Liver (tissue), 9 donors: ENCODE data around the gene STK36. TPM values are rescaled to one million over a fixed set of nuclear protein-coding genes. Genes with fewer than 3 reads are reported as not detected.

Experiments
- DNase-seq: peaks from one replicate; pipeline ENCODE4 v3.0.0-alpha.2; 2017; ENCODE audit warnings: low spot score
- H3K27ac ChIP-seq, 2 donors: one replicate each; pipeline ENCODE4 v1.7.0; 2013; ENCODE audit warnings: inconsistent platforms in 2 of 2, low read length in 2 of 2, control low read depth in 1 of 2, low read depth in 1 of 2, mild to moderate bottlenecking in 1 of 2
- H3K27me3 ChIP-seq, 4 donors: one replicate each; pipeline versions ENCODE4 v1.6.1 to v1.7.0; 2013; ENCODE audit warnings: low read length in 3 of 4, inconsistent platforms in 1 of 4, mild to moderate bottlenecking in 1 of 4, moderate library complexity in 1 of 4; ENCODE audit not compliant: control insufficient read depth in 4 of 4, insufficient read depth in 4 of 4
- H3K36me3 ChIP-seq, 4 donors: one replicate each; pipeline versions ENCODE4 v1.6.1 to v1.7.0; 2013; ENCODE audit warnings: low read length in 3 of 4, mild to moderate bottlenecking in 3 of 4, low read depth in 1 of 4, moderate library complexity in 1 of 4; ENCODE audit not compliant: control insufficient read depth in 4 of 4, insufficient read depth in 3 of 4
- H3K4me1 ChIP-seq, 4 donors: one replicate each; pipeline versions ENCODE4 v1.6.1 to v1.7.0; 2013; ENCODE audit warnings: low read length in 3 of 4, mild to moderate bottlenecking in 3 of 4, moderate library complexity in 1 of 4; ENCODE audit not compliant: control insufficient read depth in 4 of 4, insufficient read depth in 4 of 4
- H3K4me3 ChIP-seq, 3 donors: one replicate each; pipeline versions ENCODE4 v1.6.1 to v1.7.0; 2013; ENCODE audit warnings: low read length in 3 of 3, control low read depth in 1 of 3, low read depth in 1 of 3, mild to moderate bottlenecking in 1 of 3
- H3K9ac ChIP-seq, 2 donors: one replicate each; pipeline ENCODE4 v1.7.0; 2013; ENCODE audit warnings: low read length in 2 of 2, mild to moderate bottlenecking in 2 of 2, moderate library complexity in 2 of 2, control low read depth in 1 of 2, low read depth in 1 of 2
- H3K9me3 ChIP-seq, 4 donors: one replicate each; pipeline versions ENCODE4 v1.6.1 to v1.7.0; 2013; ENCODE audit warnings: low read length in 3 of 4; ENCODE audit not compliant: control insufficient read depth in 4 of 4
- CTCF ChIP-seq: fragments of 150-350 bp; IDR thresholded peaks from 2 replicates; pipeline ENCODE4 v1.5.1; 2017; ENCODE audit warnings: improper control_type of control experiment, low read depth, low read length; ENCODE audit not compliant: missing input control
- EGR1 ChIP-seq, 2 donors: IDR thresholded peaks; 2 replicates each; pipeline ENCODE4 v1.6.1; 2016 to 2018; ENCODE audit warnings: antibody characterized with exemption in 2 of 2, low read depth in 2 of 2
- FOXA1 ChIP-seq: IDR thresholded peaks from 2 replicates; pipeline ENCODE4 v1.6.1; 2016; ENCODE audit warnings: antibody characterized with exemption
- FOXA2 ChIP-seq: IDR thresholded peaks from 2 replicates; pipeline ENCODE4 v1.6.1; 2016; ENCODE audit warnings: antibody characterized with exemption
- GABPA ChIP-seq, 2 donors: IDR thresholded peaks in 1 of 2; conservative IDR thresholded peaks in 1 of 2; 2 replicates each; pipeline ENCODE4 v1.6.1; 2016; ENCODE audit warnings: antibody characterized with exemption in 2 of 2, mild to moderate bottlenecking in 1 of 2, moderate library complexity in 1 of 2
- HNF4A ChIP-seq, 2 donors: conservative IDR thresholded peaks; 2 replicates each; pipeline ENCODE4 v1.6.1; 2016; ENCODE audit warnings: antibody characterized with exemption in 2 of 2, mild to moderate bottlenecking in 2 of 2
- HNF4G ChIP-seq: IDR thresholded peaks from 2 replicates; pipeline ENCODE4 v1.6.1; 2016; ENCODE audit warnings: antibody characterized with exemption
- NR2F2 ChIP-seq: IDR thresholded peaks from 2 replicates; pipeline ENCODE4 v1.6.1; 2016; ENCODE audit warnings: antibody characterized with exemption
- RAD21 ChIP-seq, 2 donors: IDR thresholded peaks; 2 replicates each; pipeline ENCODE4 v1.6.1; 2016; ENCODE audit warnings: antibody characterized with exemption in 2 of 2, mild to moderate bottlenecking in 2 of 2
- RXRA ChIP-seq, 2 donors: IDR thresholded peaks; 2 replicates each; pipeline ENCODE4 v1.6.1; 2017 to 2018; ENCODE audit warnings: antibody characterized with exemption in 2 of 2, mild to moderate bottlenecking in 1 of 2
- SP1 ChIP-seq: IDR thresholded peaks from 2 replicates; pipeline ENCODE4 v1.6.1; 2018; ENCODE audit warnings: antibody characterized with exemption, mild to moderate bottlenecking
- TAF1 ChIP-seq: conservative IDR thresholded peaks from 2 replicates; pipeline ENCODE4 v1.6.1; 2016; ENCODE audit warnings: antibody characterized with exemption, mild to moderate bottlenecking
- YY1 ChIP-seq: IDR thresholded peaks from 2 replicates; pipeline ENCODE4 v1.6.1; 2016; ENCODE audit warnings: antibody characterized with exemption, mild to moderate bottlenecking
- ZBTB33 ChIP-seq: IDR thresholded peaks from 2 replicates; pipeline ENCODE4 v1.6.1; 2016; ENCODE audit warnings: antibody characterized with exemption
- WGBS: extraction: QIAGEN DNeasy Blood & Tissue Kit; methylation state at CpG from one replicate; pipeline ENCODE4 v1.1.7; 2013; 5-methylcytosine and 5-hydroxymethylcytosine counted together
- polyA plus RNA-seq, 2 donors: library from polyadenylated mRNA; stranded (reverse) in 1 of 2; unstranded in 1 of 2; fragments of 200-250 nt in 1 of 2; fragments of >200 nt in 1 of 2; fragmentation: Nextera tagmentation in 1 of 2; extraction: Ambion mirVana in 1 of 2; gene quantifications; one replicate each; pipeline versions ENCODE4 v1.2.1 to v1.2.3, GENCODE V29; 2013 to 2015
- total RNA-seq, 2 donors: library from RNA; depleted of rRNA; stranded (reverse); fragments of >200 nt; gene quantifications; one replicate each; pipeline ENCODE4 v1.2.3, GENCODE V29; 2014
- TF ChIP-seq, protein P1 (sequence below): IDR thresholded peaks from 2 replicates; pipeline ENCODE4 v1.6.1; 2016; ENCODE audit warnings: antibody characterized with exemption, mild to moderate bottlenecking
- TF ChIP-seq, protein P2 (sequence below): IDR thresholded peaks from 2 replicates; pipeline ENCODE4 v1.6.1; 2016; ENCODE audit warnings: antibody characterized with exemption
- TF ChIP-seq, protein P3 (sequence below): IDR thresholded peaks from 2 replicates; pipeline ENCODE4 v1.6.1; 2016; ENCODE audit warnings: antibody characterized with exemption
- donor health status: healthy.
- donor health status: healthy.
- donor health status: healthy.
- donor health status: healthy.
- donor health status: healthy.

Gene STK36
- total and polyA plus RNA-seq, 4 donors = 5.1 to 17.2 (median 7.0) TPM

DNA sequence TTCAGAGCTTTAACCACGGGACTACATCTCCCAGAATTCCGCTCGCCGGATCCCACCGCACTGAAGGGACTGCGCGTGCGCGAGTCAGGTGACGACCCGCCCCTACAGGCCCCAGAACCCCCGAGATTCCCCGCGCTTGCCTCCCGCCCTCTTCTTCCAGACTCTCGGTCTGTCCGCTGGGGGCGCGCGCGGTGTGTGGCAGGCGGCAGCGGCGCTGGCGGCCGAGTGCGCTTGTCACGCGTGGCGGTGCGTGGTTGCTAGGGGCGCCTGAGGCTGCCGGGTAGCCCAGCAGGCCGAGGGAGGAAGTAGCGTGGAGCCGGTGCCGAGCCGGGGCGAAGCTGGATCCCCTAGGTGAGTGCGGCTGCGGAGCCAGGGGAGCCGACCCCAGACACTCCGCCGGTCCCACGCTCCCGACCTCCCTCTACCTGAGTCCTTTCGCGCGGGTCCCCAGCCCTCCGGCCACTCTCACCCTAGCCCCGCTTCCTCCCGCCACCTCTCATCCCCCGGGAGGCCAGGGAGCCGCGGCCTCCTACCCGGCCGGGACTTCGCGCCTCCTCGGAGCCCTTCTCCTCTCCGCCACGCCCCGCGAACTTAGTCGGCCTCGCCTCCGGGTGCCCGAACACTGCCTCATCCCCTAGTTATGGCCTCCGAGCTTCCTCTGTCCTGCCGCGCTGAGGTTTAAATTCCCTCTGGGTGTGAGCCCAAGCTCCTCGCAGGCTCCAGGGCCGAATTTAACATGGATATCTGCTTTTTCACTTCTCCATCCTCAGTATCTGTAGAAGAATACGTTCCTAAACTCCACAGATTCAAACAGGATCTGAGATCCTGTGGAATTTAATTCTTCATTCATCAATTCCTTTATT is 39.0 kb downstream of the STK36 start, which contains the start of gene TTLL4 (continued):
- TF ChIP-seq GABPA (IDR thresholded peaks at IDR 0.05 in 1 of 2, conservative IDR thresholded peaks at IDR 0.05 in 1 of 2) = peak in 1 of 2 donors; percentile 64
- TF ChIP-seq, protein P1, sequence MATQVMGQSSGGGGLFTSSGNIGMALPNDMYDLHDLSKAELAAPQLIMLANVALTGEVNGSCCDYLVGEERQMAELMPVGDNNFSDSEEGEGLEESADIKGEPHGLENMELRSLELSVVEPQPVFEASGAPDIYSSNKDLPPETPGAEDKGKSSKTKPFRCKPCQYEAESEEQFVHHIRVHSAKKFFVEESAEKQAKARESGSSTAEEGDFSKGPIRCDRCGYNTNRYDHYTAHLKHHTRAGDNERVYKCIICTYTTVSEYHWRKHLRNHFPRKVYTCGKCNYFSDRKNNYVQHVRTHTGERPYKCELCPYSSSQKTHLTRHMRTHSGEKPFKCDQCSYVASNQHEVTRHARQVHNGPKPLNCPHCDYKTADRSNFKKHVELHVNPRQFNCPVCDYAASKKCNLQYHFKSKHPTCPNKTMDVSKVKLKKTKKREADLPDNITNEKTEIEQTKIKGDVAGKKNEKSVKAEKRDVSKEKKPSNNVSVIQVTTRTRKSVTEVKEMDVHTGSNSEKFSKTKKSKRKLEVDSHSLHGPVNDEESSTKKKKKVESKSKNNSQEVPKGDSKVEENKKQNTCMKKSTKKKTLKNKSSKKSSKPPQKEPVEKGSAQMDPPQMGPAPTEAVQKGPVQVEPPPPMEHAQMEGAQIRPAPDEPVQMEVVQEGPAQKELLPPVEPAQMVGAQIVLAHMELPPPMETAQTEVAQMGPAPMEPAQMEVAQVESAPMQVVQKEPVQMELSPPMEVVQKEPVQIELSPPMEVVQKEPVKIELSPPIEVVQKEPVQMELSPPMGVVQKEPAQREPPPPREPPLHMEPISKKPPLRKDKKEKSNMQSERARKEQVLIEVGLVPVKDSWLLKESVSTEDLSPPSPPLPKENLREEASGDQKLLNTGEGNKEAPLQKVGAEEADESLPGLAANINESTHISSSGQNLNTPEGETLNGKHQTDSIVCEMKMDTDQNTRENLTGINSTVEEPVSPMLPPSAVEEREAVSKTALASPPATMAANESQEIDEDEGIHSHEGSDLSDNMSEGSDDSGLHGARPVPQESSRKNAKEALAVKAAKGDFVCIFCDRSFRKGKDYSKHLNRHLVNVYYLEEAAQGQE = peak; percentile 58

GRCh38 chr2:218711550-218711929 is 39.7 kb downstream of the STK36 start:
- Histone ChIP-seq H3K4me3 (peak overlapping the region; percentile 27 to 78 (median 73)), H3K9ac (peak overlapping the region; percentile 34 to 66), H3K27ac (peak overlapping the region; percentile 91 to 92), H3K9me3 (no peaks in the 10 kb centered on the region), H3K36me3 (peaks cover 0 to 3% (median under 1%) of the 10 kb centered on the region in 4 donors), H3K4me1 (peaks cover 0 to 16% (median 2%) of the 10 kb centered on the region in 4 donors), H3K27me3 (no peaks in the 10 kb centered on the region)
- no peak for DNase-seq
- WGBS = 6% methylated on average over 5 of the region's 5 CpGs
- TF ChIP-seq, protein P2, sequence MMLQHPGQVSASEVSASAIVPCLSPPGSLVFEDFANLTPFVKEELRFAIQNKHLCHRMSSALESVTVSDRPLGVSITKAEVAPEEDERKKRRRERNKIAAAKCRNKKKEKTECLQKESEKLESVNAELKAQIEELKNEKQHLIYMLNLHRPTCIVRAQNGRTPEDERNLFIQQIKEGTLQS = no peak
- TF ChIP-seq RXRA (IDR thresholded peaks at IDR 0.05) (peak in 1 of 2 donors; percentile 2), FOXA2 (peak; percentile 32), SP1 (peak; percentile 16), RAD21 (IDR thresholded peaks at IDR 0.05) (no peak)

DNA sequence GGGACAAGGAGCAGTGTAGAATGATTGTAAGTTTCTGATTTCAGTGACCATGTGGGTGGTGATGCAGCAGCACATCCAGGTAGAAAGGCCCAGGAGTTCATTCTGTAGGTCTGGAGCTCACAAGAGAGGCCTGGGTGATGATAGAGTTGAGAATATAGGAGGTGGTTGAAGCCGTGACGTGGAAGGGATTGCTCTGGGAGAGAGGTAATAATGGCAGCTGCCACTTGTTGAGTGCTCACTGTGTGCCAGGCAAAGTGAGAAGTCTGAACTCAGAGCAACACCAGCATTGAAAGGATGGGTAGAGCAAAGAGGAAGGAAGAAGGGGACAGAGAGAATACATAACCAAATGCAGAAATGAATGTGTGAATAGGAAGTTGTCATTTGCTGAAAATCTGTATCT is 42.0 kb downstream of the STK36 start:
- Histone ChIP-seq H3K27ac (no peak overlapping the region), H3K4me1 (peaks cover 0 to 16% (median 5%) of the 10 kb centered on the region in 4 donors), H3K4me3 (no peak overlapping the region), H3K9ac (no peak overlapping the region), H3K9me3 (no peaks in the 10 kb centered on the region), H3K36me3 (peaks cover 0 to 3% (median under 1%) of the 10 kb centered on the region in 4 donors), H3K27me3 (no peaks in the 10 kb centered on the region)
- no peak for DNase-seq
- WGBS = 93% methylated on average over 2 of the region's 2 CpGs
- TF ChIP-seq HNF4A (conservative IDR thresholded peaks at IDR 0.05) (no peak), FOXA2 (no peak), CTCF (no peak), FOXA1 (no peak), EGR1 (IDR thresholded peaks at IDR 0.05; ENCODE audit: low read depth in 2 of 2) (no peak), RXRA (IDR thresholded peaks at IDR 0.05) (no peak), SP1 (no peak), ZBTB33 (no peak), RAD21 (IDR thresholded peaks at IDR 0.05) (no peak), YY1 (no peak), TAF1 (no peak), HNF4G (no peak), NR2F2 (no peak)
- TF ChIP-seq, protein P2 = no peak
- TF ChIP-seq, protein P1 = no peak
- TF ChIP-seq, protein P3, sequence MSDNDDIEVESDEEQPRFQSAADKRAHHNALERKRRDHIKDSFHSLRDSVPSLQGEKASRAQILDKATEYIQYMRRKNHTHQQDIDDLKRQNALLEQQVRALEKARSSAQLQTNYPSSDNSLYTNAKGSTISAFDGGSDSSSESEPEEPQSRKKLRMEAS = no peak
